GM19324 (cell line): ENCODE measurements around the gene CAPN11.
"Not testable (repeated sequence)": the region's sequence is repeated elsewhere in the genome, so short reads cannot be mapped to it uniquely, and the experiment has no call there.

Source experiments
- ATAC-seq: cut with Tn5 transposase; IDR thresholded peaks from one replicate; pipeline ENCODE4 v1.9.1; 2021; ENCODE audit warnings: mild to moderate bottlenecking, moderate library complexity; ENCODE audit not compliant: unreplicated experiment, low FRiP score

Gene CAPN11

DNA sequence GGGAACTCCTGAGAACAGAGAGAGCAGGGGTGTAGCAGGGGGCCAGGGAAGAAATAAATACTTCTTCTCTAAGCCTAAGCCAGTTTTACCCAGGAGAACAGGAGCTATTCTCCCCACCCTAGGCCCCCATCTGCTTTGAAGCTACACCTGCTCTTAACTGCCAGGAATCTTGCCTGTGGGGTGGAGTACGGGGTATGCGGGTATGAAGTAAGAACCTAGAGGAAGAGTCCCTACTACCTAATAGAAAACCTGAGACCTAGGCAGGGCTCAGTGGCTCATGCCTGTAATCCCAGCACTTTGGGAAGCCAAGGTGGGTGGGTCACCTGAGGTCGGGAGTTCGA is 66.3 kb downstream of the CAPN11 start:
- ATAC-seq, result no peak

DNA sequence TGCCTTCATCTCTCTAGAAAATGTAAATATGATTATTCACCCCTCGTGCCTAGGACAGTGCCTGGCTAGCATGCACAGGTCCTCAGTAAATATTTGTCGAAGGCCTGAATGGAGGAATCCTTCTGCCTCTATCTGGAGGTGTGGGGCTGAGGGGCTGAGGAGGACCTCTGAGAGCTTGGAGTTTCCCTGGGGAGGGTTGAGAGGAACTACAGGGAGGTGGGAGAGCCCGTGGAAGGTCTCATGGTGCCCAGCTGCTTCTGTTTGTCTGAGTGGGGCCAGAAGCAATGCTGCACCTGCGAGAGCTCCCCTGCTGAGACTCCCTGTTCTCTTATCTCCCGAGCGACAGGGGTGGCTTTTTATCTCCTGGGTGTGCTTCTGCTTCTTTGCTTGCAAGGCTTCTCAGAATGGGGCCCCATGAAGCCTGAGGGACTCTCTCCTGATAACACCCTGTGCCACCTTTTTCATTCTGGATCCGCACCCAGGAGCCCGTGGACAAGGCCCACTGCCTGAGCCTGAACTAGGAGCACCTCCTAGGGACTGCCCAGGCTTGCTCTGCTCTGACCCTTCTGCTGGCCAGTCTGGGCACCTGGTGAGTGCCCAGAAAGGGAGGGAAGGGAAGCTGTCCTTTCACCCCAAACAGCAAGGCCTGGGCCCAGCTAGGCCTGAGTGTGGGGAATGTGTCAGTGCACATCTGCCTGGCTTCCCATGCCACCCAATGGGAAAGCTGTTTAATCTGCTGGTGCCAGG is 67.1 kb downstream of the CAPN11 start:
- ATAC-seq, result no peak

DNA sequence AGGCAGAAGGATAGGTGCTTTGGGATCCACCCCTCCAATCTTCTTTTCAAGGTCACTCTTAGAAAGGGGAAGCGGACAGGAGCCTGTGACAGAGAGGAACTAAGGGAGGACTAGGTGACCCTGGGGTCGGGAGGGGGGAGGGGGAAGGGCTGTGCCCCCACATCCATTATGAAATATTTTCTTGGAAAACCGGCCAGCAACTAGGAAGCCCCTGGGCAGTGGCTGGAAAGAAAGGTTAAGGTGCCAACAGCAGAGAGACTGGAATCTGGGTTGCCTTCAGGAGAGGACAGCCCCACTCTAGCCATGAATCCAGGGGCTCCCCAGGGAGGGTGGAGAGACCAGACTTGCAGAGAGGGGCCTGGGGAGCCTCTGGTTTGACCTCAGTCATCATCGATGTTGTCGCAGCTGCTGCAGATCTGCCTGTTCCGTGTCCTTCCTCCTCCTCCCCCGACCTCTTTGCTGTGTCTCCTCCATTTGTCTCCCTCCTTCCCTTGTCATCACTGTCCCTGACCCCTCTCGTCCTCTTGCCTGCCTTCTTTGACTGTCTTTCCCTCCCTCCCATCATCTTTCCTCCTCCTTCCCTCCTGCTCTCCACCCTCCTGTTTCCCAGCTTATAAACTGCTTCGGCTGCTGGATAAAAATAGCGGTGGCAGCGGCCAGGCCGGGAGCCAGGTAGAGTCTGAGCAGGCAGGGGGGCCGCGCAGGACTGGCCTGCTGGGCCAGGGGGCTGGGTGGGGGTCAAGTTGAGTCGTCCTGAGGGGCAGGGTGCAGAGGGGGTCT is 67.9 kb downstream of the CAPN11 start:
- no peak for ATAC-seq

DNA sequence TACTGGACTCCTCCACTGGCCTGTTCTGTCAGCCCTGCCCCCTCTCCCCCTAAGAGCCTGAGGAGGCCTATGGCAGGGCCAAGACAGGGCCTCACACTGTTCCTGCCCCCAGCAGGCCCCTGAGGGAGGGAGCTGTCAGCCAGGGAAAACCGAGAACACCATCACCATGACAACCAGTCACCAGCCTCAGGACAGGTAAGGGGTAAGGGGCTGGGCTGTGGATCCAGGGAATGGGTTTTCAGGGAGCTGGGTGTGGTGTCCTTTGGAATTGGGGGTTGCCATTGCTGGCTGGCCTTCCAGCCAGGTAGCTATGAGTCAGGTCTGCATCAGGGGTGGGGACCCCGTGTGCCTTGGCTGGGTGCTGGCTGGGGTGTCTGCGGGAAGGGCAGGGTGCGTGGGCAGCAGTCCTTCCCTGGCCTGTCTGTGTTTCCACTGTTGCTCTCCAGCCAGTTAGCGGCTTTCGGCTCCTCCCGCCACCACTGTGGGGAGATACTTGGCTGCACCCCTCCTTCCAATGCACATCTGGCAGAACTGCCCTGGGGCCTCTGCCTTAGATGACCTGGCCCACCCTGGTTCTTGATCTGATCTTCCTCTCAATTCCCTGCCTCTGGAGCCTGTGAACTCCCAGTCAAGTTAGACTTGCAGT is 68.7 kb downstream of the CAPN11 start:
- no peak for ATAC-seq

DNA sequence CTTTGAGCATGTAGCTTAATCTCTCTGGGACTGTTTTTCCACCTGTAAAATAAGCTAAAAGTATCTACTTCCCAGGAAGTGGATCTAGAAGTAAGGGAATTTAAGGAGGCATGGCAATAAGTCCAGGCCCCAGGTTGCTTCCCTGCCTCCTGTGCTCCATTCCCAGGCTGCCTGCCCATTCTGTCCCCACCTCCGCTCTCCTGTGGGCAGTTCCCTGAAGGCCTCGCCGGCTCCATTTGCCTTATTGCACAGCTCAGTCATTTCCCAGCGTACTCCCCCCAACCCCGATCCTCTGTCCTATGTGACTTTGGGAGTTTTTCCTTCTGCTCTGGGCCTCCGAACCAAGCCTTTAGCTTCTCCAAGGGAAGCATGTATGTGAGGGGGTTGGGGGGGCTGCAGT is 69.4 kb downstream of the CAPN11 start:
- no peak for ATAC-seq

DNA sequence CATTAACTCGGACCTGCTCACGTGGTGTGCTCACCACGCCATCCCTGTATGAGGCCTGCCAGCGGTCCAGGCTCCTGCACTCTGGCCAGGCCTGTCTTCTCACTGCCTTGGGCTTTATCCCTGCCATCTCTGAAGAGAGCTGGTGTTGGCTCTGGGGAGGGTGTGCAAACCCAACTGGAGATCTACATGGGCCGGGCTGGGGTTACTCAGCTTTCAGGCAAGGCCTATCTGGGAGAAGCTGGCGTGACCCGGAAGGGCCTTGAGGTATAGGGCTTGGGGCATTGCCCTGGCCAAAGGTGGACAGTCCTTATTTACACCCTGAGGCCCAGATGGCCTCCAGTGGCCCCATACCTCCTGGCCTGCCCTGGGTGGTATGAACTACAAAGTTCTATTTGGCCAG is 69.8 kb downstream of the CAPN11 start:
- no peak for ATAC-seq

DNA sequence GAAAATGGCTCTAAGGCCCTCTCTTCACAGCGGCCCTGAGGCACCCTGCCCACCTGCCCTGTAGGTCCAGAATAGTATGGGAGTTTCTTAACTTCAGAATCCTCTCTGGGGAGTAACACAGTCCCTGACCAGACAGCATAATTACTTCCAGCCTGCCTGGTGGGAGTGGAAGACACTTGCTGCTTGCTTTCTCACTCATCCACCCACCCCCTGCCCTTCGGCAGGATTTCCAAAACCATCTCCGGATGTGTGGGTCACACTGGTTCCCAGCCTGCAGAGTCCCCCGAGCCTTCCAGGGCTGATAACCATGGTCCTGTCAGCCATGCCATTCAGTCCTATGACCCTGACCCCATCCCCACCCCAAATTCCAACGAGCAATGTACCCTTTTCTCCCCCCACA is 70.2 kb downstream of the CAPN11 start:
- ATAC-seq, result no peak

DNA sequence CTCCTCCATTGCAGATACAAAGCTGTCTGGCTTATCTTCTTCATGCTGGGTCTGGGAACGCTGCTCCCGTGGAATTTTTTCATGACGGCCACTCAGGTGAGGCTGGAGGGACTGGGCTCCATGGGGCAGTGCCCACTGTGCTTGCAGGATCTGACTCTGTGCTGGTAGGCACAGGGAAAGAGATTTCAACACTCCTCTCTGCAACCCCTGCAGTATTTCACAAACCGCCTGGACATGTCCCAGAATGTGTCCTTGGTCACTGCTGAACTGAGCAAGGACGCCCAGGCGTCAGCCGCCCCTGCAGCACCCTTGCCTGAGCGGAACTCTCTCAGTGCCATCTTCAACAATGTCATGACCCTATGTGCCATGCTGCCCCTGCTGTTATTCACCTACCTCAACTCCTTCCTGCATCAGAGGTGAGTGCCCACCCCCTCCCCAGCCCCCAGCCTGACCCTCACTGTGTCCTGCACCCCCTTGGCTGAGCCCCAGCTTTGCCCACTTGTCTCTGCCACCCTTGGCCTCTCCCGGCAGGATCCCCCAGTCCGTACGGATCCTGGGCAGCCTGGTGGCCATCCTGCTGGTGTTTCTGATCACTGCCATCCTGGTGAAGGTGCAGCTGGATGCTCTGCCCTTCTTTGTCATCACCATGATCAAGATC is 70.9 kb downstream of the CAPN11 start:
- no peak for ATAC-seq

DNA sequence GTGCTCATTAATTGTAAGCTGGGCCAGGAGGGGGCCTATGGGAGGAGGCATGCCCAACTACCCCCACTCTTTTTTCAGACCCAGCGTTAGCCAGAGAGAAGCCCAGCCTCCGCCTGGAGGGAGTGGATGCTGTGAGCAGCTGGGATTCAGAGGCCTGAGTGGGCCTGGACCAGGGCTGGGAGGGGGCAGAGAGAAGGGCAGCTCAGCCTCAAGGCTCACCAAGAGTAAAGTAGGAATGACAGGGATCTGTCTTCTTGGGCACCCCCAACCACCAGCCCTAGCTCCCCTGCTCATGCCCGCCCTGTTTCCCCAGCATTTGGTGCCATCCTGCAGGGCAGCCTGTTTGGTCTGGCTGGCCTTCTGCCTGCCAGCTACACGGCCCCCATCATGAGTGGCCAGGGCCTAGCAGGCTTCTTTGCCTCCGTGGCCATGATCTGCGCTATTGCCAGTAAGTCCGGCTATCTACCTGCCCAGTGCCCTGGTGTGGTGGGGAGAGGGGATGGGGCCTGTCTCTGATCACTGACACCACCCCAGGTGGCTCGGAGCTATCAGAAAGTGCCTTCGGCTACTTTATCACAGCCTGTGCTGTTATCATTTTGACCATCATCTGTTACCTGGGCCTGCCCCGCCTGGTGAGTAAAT is 71.5 kb downstream of the CAPN11 start:
- ATAC-seq, result no peak

DNA sequence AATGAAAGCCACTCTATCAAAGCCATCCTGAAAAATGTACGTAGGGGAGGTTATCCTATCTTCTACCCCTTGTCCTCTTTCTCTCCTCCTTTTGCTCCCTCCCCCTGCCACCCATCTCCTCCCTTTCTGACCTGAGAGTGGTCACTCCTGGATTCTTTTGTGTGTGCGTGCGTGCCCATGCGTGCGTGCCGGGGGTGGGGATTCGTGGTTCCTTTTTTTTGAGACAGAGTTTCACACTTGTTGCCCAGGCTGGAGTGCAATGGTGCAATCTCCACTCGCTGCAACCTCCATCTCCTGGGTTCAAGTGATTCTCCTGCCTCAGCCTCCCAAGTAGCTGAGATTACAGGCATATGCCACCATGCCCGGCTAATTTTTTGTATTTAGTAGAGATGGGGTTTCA is 72.8 kb downstream of the CAPN11 start:
- ATAC-seq, result not testable (repeated sequence)

DNA sequence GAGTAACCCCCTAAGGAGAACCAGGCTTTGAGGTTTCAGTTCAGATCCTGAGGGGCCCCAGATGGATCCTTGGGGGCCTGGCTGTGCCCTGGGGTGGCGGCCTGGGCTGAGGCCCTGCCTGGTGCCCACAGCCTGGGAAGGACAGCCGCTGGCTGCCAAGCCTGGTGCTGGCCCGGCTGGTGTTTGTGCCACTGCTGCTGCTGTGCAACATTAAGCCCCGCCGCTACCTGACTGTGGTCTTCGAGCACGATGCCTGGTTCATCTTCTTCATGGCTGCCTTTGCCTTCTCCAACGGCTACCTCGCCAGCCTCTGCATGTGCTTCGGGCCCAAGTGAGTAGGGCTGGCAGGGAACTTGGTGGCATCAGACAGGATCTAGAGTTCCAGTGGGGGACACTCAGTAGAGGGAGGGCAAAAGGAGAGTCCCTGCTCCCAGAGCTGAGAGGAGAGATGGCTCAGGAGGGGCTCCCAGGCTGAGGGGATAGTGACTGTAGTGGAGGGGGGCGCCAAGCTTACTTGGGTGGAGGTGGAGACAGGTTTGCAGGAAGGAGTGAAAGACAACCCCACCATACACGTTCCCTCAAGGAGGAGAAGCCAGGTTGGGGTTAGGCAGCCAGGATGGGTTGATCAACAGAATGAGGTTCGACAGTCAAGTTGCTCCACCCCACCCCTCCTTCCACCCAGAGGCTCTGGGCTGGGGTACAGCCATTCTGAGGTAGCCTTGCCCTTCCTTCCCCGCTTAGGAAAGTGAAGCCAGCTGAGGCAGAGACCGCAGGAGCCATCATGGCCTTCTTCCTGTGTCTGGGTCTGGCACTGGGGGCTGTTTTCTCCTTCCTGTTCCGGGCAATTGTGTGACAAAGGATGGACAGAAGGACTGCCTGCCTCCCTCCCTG is 74.3 kb downstream of the CAPN11 start:
- ATAC-seq, result no peak

DNA sequence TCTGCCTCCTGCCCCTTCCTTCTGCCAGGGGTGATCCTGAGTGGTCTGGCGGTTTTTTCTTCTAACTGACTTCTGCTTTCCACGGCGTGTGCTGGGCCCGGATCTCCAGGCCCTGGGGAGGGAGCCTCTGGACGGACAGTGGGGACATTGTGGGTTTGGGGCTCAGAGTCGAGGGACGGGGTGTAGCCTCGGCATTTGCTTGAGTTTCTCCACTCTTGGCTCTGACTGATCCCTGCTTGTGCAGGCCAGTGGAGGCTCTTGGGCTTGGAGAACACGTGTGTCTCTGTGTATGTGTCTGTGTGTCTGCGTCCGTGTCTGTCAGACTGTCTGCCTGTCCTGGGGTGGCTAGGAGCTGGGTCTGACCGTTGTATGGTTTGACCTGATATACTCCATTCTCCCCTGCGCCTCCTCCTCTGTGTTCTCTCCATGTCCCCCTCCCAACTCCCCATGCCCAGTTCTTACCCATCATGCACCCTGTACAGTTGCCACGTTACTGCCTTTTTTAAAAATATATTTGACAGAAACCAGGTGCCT is 75.0 kb downstream of the CAPN11 start:
- ATAC-seq, result no peak
